HK-2 (cell line): ENCODE results near the gene ATP4B.
"Not testable (repeated sequence)": the region's sequence is repeated elsewhere in the genome, so short reads cannot be mapped to it uniquely, and the experiment has no call there.

Source experiments
- DNase-seq: peaks from one replicate; pipeline ENCODE4 v3.0.0-alpha.2; 2018; ENCODE audit not compliant: unreplicated experiment

ATP4B gene

GRCh38 chr13:113625965-113626721 lies 31.9 kb downstream of the ATP4B start:
- DNase-seq, result no peak

GRCh38 chr13:113624640-113625304 lies 33.2 kb downstream of the ATP4B start:
- not testable (repeated sequence) for DNase-seq

- DNase-seq, result no peak
These were observed 33.8 kb downstream of the ATP4B start for GRCh38 chr13:113624235-113624587.

GRCh38 chr13:113623491-113624234 lies 34.3 kb downstream of the ATP4B start:
- no peak for DNase-seq

- DNase-seq, result no peak
These were observed 35.1 kb downstream of the ATP4B start for GRCh38 chr13:113622791-113623490.

GRCh38 chr13:113621986-113622550 lies 35.9 kb downstream of the ATP4B start:
- DNase-seq, result not testable (repeated sequence)

GRCh38 chr13:113621498-113621897 lies 36.5 kb downstream of the ATP4B start:
- DNase-seq, result not testable (repeated sequence)

- DNase-seq, result no peak
These were observed 37.0 kb downstream of the ATP4B start for GRCh38 chr13:113621046-113621445.

GRCh38 chr13:113620036-113620796 lies 37.8 kb downstream of the ATP4B start:
- DNase-seq, result no peak

- no peak for DNase-seq
These were observed 39.5 kb downstream of the ATP4B start for GRCh38 chr13:113618455-113618854.

GRCh38 chr13:113617961-113618360 lies 40.0 kb downstream of the ATP4B start:
- DNase-seq, result no peak

- no peak for DNase-seq
These were observed 40.8 kb downstream of the ATP4B start for GRCh38 chr13:113616991-113617749.

- DNase-seq, result no peak
These were observed 41.6 kb downstream of the ATP4B start for GRCh38 chr13:113616281-113616906.

- no peak for DNase-seq
These were observed 44.1 kb downstream of the ATP4B start for GRCh38 chr13:113613789-113614379.

GRCh38 chr13:113612607-113613006 lies 45.4 kb downstream of the ATP4B start:
- DNase-seq, result no peak

GRCh38 chr13:113611996-113612395 lies 46.0 kb downstream of the ATP4B start:
- no peak for DNase-seq

GRCh38 chr13:113610266-113610665 lies 47.7 kb downstream of the ATP4B start:
- no peak for DNase-seq

- DNase-seq, result no peak
These were observed 48.4 kb downstream of the ATP4B start for GRCh38 chr13:113609616-113610015.

GRCh38 chr13:113608967-113609533 lies 48.9 kb downstream of the ATP4B start:
- no peak for DNase-seq
